Endothelial cell (in vitro differentiated cells): ENCODE measurements around the gene SCAF1. TPM values are rescaled to one million over a fixed set of nuclear protein-coding genes. Genes with fewer than 3 reads are reported as not detected.

Source experiments
- DNase-seq: peaks from one replicate; pipeline ENCODE4 v3.0.0; 2021; ENCODE audit warnings: low spot score
- H3K27ac Mint-ChIP-seq: one replicate; pipeline ENCODE4 v1.8.0; 2021; ENCODE audit warnings: mixed read lengths, inconsistent platforms; ENCODE audit not compliant: unreplicated experiment
- H3K27me3 Mint-ChIP-seq: one replicate; pipeline ENCODE4 v1.8.0; 2021; ENCODE audit warnings: mild to moderate bottlenecking, moderate library complexity, mixed read lengths, inconsistent platforms; ENCODE audit not compliant: unreplicated experiment
- H3K36me3 Mint-ChIP-seq: one replicate; pipeline ENCODE4 v1.8.0; 2021; ENCODE audit warnings: mild to moderate bottlenecking, low read depth, mixed read lengths, inconsistent platforms; ENCODE audit not compliant: unreplicated experiment
- H3K4me1 Mint-ChIP-seq: one replicate; pipeline ENCODE4 v1.8.0; 2021; ENCODE audit warnings: mild to moderate bottlenecking, mixed read lengths, inconsistent platforms; ENCODE audit not compliant: unreplicated experiment
- H3K4me3 Mint-ChIP-seq: one replicate; pipeline ENCODE4 v1.8.0; 2021; ENCODE audit warnings: mild to moderate bottlenecking, mixed read lengths, inconsistent platforms; ENCODE audit not compliant: unreplicated experiment
- H3K9me3 Mint-ChIP-seq: one replicate; pipeline ENCODE4 v1.8.0; 2021; ENCODE audit warnings: mixed read lengths, inconsistent platforms; ENCODE audit not compliant: unreplicated experiment
- total RNA-seq: library from RNA; stranded (reverse); fragmentation: NEBNext Ultra II Directional; extraction: Animal tissue kit (Norgen Biotek cat#: 25700); gene quantifications from one replicate; pipeline ENCODE4 v1.2.1, GENCODE V29; 2021; ENCODE audit not compliant: unreplicated experiment
- TF ChIP-seq, protein P1 (sequence below): fragments of 200-600 bp; sonication (generic); IDR thresholded peaks from one replicate; pipeline ENCODE4 v1.5.0; 2021; ENCODE audit warnings: antibody characterized with exemption; ENCODE audit not compliant: unreplicated experiment

SCAF1 gene
- total RNA-seq, 1 donor from 2014 or later = 90.3 TPM

GRCh38 chr19:49667473-49667872 is 25.5 kb downstream of the SCAF1 start:
- TF ChIP-seq, protein P1, sequence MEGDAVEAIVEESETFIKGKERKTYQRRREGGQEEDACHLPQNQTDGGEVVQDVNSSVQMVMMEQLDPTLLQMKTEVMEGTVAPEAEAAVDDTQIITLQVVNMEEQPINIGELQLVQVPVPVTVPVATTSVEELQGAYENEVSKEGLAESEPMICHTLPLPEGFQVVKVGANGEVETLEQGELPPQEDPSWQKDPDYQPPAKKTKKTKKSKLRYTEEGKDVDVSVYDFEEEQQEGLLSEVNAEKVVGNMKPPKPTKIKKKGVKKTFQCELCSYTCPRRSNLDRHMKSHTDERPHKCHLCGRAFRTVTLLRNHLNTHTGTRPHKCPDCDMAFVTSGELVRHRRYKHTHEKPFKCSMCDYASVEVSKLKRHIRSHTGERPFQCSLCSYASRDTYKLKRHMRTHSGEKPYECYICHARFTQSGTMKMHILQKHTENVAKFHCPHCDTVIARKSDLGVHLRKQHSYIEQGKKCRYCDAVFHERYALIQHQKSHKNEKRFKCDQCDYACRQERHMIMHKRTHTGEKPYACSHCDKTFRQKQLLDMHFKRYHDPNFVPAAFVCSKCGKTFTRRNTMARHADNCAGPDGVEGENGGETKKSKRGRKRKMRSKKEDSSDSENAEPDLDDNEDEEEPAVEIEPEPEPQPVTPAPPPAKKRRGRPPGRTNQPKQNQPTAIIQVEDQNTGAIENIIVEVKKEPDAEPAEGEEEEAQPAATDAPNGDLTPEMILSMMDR = no peak
- peak overlapping the region; percentile 75 for H3K27ac Mint-ChIP-seq
- H3K27me3 Mint-ChIP-seq = peaks cover 18% of the 10 kb centered on the region
- peaks cover 16% of the 10 kb centered on the region for H3K36me3 Mint-ChIP-seq
- H3K4me1 Mint-ChIP-seq = peaks cover 23% of the 10 kb centered on the region
- no peak for DNase-seq
- no peaks in the 10 kb centered on the region for H3K9me3 Mint-ChIP-seq
- peak overlapping the region; percentile 97 for H3K4me3 Mint-ChIP-seq

- peaks cover 18% of the 10 kb centered on the region for H3K4me1 Mint-ChIP-seq
- no peak for DNase-seq
- peaks cover 12% of the 10 kb centered on the region for H3K36me3 Mint-ChIP-seq
- peak overlapping the region; percentile 1 for H3K4me3 Mint-ChIP-seq
- peaks cover 14% of the 10 kb centered on the region for H3K27me3 Mint-ChIP-seq
- no peak overlapping the region for H3K27ac Mint-ChIP-seq
- TF ChIP-seq, protein P1 = no peak
- no peaks in the 10 kb centered on the region for H3K9me3 Mint-ChIP-seq
These were observed 27.5 kb downstream of the SCAF1 start for GRCh38 chr19:49669516-49669915.

- TF ChIP-seq, protein P1 = peak; percentile 73
These were observed 30.3 kb downstream of the SCAF1 start for GRCh38 chr19:49672131-49672919.

DNA sequence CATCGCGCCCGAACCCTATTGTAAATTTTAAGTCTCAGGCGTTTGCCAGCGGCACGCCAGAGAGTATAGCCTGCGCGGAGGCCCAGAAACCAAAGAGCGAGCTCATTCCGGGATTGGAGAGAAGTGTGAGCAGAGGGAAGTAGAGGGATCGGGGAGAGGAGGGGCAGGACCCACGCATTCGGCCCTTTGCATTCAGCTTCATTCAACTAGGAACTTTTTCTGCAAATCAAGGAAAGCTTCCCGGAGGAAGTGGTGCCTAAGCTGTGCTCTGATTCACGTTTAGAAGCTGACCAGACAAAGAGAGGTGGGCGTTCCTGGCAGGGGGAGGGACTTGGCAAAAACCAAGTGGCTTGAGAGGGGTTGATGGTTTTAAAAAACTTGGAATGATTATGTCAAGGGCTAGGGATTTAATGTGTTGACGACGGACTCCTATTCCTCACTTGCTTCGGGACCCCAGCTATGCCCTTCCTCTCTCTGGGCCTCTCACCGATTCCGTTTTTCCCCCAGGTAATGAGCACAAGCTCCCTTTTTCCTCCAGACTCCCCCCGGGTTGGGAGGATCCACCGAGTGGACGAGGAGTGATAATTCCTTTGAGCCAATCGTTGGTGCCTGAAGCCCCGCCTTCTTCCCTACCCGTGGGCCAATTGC is 34.3 kb downstream of the SCAF1 start:
- Mint-ChIP-seq H3K9me3 (no peaks in the 10 kb centered on the region), H3K36me3 (peaks cover 12% of the 10 kb centered on the region), H3K27ac (peak overlapping the region; percentile 99), H3K27me3 (peaks cover 4% of the 10 kb centered on the region), H3K4me3 (peak overlapping the region; percentile 98), H3K4me1 (peaks cover 30% of the 10 kb centered on the region)
- TF ChIP-seq, protein P1 = no peak
- peak; percentile 68 for DNase-seq

More at GRCh38 chr19:49672131-49672919, 30.3 kb downstream of the SCAF1 start:
- Mint-ChIP-seq H3K4me1 (peaks cover 13% of the 10 kb centered on the region), H3K36me3 (peaks cover 10% of the 10 kb centered on the region), H3K27ac (peak overlapping the region; percentile 20), H3K4me3 (peak overlapping the region; percentile 70), H3K27me3 (peaks cover 8% of the 10 kb centered on the region), H3K9me3 (no peaks in the 10 kb centered on the region)
- peak; percentile 90 for DNase-seq

- Mint-ChIP-seq H3K36me3 (peaks cover 12% of the 10 kb centered on the region), H3K9me3 (no peaks in the 10 kb centered on the region), H3K4me1 (peaks cover 30% of the 10 kb centered on the region), H3K4me3 (peak overlapping the region; percentile 98), H3K27me3 (peaks cover 4% of the 10 kb centered on the region), H3K27ac (peak overlapping the region; percentile 99)
- TF ChIP-seq, protein P1 = no peak
- DNase-seq = peak; percentile 97
These were observed 34.8 kb downstream of the SCAF1 start for GRCh38 chr19:49676784-49677230.
